ENCODE results near the gene GOLGA8J. TPM values are rescaled to one million over a fixed set of nuclear protein-coding genes. Genes with fewer than 3 reads are reported as not detected.
"Not testable (repeated sequence)": the region's sequence is repeated elsewhere in the genome, so short reads cannot be mapped to it uniquely, and the experiment has no call there.

GOLGA8J gene
- total RNA-seq, 1 donor from 2014 or later: not detected

DNA sequence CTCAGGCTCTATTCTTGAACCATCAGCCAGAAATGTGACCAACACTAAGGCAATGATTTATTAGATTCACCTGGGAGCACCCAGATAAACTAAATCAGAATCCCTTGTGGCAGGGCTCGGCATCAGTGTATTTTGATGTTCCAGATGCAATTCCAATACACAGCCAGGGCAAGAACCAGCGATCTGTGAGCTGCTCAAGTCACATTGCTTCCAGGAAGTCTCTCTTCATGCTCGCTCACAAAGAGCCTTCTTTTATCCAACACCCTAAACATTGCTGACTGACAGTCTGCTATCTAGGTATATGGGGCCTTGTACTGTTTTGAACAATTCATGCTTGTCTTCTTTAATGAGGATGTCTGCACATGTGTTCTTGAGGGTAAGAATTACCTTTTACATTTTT lies 40.9 kb upstream of the GOLGA8J start:
- TF ChIP-seq, protein P1, sequence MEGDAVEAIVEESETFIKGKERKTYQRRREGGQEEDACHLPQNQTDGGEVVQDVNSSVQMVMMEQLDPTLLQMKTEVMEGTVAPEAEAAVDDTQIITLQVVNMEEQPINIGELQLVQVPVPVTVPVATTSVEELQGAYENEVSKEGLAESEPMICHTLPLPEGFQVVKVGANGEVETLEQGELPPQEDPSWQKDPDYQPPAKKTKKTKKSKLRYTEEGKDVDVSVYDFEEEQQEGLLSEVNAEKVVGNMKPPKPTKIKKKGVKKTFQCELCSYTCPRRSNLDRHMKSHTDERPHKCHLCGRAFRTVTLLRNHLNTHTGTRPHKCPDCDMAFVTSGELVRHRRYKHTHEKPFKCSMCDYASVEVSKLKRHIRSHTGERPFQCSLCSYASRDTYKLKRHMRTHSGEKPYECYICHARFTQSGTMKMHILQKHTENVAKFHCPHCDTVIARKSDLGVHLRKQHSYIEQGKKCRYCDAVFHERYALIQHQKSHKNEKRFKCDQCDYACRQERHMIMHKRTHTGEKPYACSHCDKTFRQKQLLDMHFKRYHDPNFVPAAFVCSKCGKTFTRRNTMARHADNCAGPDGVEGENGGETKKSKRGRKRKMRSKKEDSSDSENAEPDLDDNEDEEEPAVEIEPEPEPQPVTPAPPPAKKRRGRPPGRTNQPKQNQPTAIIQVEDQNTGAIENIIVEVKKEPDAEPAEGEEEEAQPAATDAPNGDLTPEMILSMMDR (IDR thresholded peaks at IDR 0.05): no peak
- Mint-ChIP-seq H3K27me3 (ENCODE audit: low read depth) (peaks cover 9% of the 10 kb centered on the region), H3K4me3 (ENCODE audit: unreplicated experiment) (no peak overlapping the region), H3K4me1 (ENCODE audit: low read depth) (peaks cover 23% of the 10 kb centered on the region), H3K36me3 (ENCODE audit: low read depth) (no peaks in the 10 kb centered on the region), H3K9me3 (ENCODE audit: low read depth) (peaks cover 12% of the 10 kb centered on the region), H3K27ac (ENCODE audit: unreplicated experiment) (no peak overlapping the region)
- no peak for DNase-seq (ENCODE audit: low spot score)

DNA sequence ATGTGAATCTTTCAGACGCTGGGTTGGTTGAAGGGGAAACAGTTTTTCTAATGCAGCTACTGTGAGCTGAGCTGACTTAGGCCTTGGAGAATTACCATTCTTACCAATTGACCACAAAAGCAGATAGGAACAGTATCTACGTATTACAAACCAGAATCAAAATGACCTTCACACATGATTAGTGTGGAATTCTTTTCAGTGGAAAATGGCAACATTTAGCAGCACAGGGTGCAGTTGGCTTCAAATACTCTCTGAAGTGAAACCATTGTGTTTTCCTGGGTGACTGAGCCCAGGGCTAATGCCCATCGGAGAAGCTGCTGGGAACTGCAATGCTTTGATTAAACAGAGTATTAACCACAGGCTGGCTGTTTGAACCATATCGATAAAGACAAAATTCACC lies 40.2 kb upstream of the GOLGA8J start:
- H3K36me3 Mint-ChIP-seq (ENCODE audit: low read depth): no peaks in the 10 kb centered on the region
- peaks cover 12% of the 10 kb centered on the region for H3K9me3 Mint-ChIP-seq (ENCODE audit: low read depth)
- TF ChIP-seq, protein P1 (IDR thresholded peaks at IDR 0.05): no peak
- H3K4me3 Mint-ChIP-seq (ENCODE audit: unreplicated experiment): no peak overlapping the region
- H3K27me3 Mint-ChIP-seq (ENCODE audit: low read depth): peaks cover 2% of the 10 kb centered on the region
- H3K4me1 Mint-ChIP-seq (ENCODE audit: low read depth): peaks cover 23% of the 10 kb centered on the region
- no peak overlapping the region for H3K27ac Mint-ChIP-seq (ENCODE audit: unreplicated experiment)
- DNase-seq (ENCODE audit: low spot score): no peak

DNA sequence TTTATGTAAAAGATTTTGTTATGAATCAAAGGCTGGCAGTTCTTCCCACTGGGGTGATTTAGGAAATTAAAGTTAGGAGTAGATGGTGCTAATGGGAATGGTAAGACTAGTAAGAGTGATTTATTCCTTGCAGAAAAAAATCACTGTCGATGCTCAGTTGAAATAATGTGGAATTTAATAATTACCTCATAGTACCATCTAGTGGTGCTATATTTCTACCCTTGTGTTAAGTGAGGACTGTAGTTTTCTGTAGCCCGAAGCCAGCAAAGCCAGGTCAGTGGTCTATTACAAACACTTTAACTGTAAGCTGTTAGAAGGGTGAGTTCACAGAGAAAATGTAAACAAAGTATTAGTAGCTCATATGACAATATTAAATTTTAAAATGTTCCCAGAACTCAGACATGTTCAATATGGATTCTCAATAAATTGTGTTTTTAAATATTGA lies 39.5 kb upstream of the GOLGA8J start:
- H3K27ac Mint-ChIP-seq (ENCODE audit: unreplicated experiment): no peak overlapping the region
- TF ChIP-seq, protein P1 (IDR thresholded peaks at IDR 0.05): peak; percentile 84
- DNase-seq (ENCODE audit: low spot score): no peak
- H3K27me3 Mint-ChIP-seq (ENCODE audit: low read depth): no peaks in the 10 kb centered on the region
- H3K4me1 Mint-ChIP-seq (ENCODE audit: low read depth): peaks cover 23% of the 10 kb centered on the region
- H3K36me3 Mint-ChIP-seq (ENCODE audit: low read depth): no peaks in the 10 kb centered on the region
- no peak overlapping the region for H3K4me3 Mint-ChIP-seq (ENCODE audit: unreplicated experiment)
- peaks cover 6% of the 10 kb centered on the region for H3K9me3 Mint-ChIP-seq (ENCODE audit: low read depth)

DNA sequence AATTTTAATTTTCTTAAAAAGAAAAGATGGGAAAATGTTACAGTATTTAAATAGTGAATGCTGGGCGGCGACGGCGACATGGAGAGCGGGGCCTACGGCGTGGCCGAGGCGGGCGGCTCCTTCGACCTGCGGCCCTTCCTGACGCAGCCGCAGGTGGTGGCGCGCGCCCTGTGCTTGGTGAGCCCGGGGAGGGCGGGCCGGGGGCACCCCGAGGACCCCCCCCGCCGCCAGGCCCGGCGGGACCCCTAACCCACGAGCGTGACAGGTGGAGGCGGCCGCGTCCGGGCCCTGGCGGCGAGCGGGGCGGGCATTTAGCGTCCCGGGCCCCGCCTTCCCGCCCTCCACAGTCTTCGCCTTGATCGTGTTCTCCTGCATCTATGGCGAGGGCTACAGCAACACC lies 38.4 kb upstream of the GOLGA8J start:
- H3K4me1 Mint-ChIP-seq (ENCODE audit: low read depth): peaks cover 16% of the 10 kb centered on the region
- DNase-seq (ENCODE audit: low spot score): no peak
- TF ChIP-seq, protein P1 (IDR thresholded peaks at IDR 0.05): no peak
- H3K9me3 Mint-ChIP-seq (ENCODE audit: low read depth): no peaks in the 10 kb centered on the region
- H3K27me3 Mint-ChIP-seq (ENCODE audit: low read depth): no peaks in the 10 kb centered on the region
- no peak overlapping the region for H3K4me3 Mint-ChIP-seq (ENCODE audit: unreplicated experiment)
- H3K27ac Mint-ChIP-seq (ENCODE audit: unreplicated experiment): no peak overlapping the region
- H3K36me3 Mint-ChIP-seq (ENCODE audit: low read depth): no peaks in the 10 kb centered on the region

DNA sequence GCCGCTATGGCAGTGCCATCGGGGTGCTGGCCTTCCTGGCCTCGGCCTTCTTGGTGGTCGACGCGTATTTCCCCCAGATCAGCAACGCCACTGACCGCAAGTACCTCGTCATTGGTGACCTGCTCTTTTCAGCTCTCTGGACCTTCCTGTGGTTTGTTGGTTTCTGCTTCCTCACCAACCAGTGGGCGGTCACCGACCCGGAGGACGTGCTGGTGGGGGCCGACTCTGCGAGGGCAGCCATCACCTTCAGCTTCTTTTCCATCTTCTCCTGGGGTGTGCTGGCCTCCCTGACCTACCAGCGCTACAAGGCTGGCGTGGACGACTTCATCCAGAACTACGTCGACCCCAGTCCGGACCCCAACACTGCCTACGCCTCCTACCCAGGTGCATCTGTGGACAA lies 37.9 kb upstream of the GOLGA8J start:
- peaks cover 13% of the 10 kb centered on the region for H3K4me1 Mint-ChIP-seq (ENCODE audit: low read depth)
- DNase-seq (ENCODE audit: low spot score); H3K27ac Mint-ChIP-seq (ENCODE audit: unreplicated experiment); H3K27me3 Mint-ChIP-seq (ENCODE audit: low read depth); H3K36me3 Mint-ChIP-seq (ENCODE audit: low read depth); H3K4me3 Mint-ChIP-seq (ENCODE audit: unreplicated experiment); H3K9me3 Mint-ChIP-seq (ENCODE audit: low read depth): not testable (repeated sequence)

DNA sequence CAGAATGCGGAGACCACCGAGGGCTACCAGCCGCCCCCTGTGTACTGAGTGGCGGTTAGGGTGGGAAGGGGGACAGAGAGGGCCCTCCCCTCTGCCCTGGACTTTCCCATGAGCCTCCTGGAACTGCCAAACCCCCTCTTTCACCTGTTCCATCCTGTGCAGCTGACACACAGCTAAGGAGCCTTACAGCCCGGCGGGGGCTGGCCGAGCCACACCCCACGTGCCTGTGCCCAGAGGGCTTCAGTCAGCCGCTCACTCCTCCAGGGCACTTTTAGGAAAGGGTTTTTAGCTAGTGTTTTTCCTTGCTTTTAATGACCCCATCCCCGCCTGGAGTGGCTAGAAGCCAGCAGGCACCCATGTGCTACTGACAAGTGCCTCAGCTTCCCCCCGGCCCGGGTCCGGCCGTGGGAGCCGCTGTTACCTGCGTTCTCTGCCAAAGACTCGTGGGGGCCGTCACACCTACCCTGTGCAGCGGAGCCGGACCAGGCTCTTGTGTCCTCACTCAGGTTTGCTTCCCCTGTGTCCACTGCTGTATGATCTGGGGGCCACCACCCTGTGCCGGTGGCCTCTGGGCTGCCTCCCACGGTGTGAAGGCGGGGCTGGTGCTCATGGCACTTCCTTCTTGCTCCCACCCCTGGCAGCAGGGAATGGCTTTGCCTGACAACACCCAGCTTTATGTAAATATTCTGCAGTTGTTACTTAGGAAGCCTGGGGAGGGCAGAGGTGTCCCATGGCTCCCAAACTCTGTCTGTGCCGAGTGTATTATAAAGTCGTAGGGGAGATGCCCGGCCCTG lies 37.3 kb upstream of the GOLGA8J start:
- H3K9me3 Mint-ChIP-seq (ENCODE audit: low read depth); H3K27me3 Mint-ChIP-seq (ENCODE audit: low read depth); H3K27ac Mint-ChIP-seq (ENCODE audit: unreplicated experiment); H3K36me3 Mint-ChIP-seq (ENCODE audit: low read depth); DNase-seq (ENCODE audit: low spot score); H3K4me3 Mint-ChIP-seq (ENCODE audit: unreplicated experiment): not testable (repeated sequence)
- H3K4me1 Mint-ChIP-seq (ENCODE audit: low read depth): peaks cover 13% of the 10 kb centered on the region
- TF ChIP-seq, protein P1 (IDR thresholded peaks at IDR 0.05): peak; percentile 40

Measured in chondrocyte (in vitro differentiated cells).